GM21717 (cell line): ENCODE data around the gene ARAP2.

Experiments used
- ATAC-seq: cut with Tn5 transposase; IDR thresholded peaks from one replicate; pipeline ENCODE4 v1.9.1; 2021; ENCODE audit warnings: mild to moderate bottlenecking, moderate library complexity; ENCODE audit not compliant: unreplicated experiment

ARAP2 gene

GRCh38 chr4:36051634-36052033, 192.7 kb downstream of the ARAP2 start:
- no peak for ATAC-seq

- no peak for ATAC-seq
These were observed 198.3 kb downstream of the ARAP2 start for GRCh38 chr4:36046026-36046425.

GRCh38 chr4:36043901-36044300, 200.4 kb downstream of the ARAP2 start:
- no peak for ATAC-seq

GRCh38 chr4:36043241-36043640, 201.1 kb downstream of the ARAP2 start:
- no peak for ATAC-seq

GRCh38 chr4:36042122-36042970, 202.0 kb downstream of the ARAP2 start:
- no peak for ATAC-seq

GRCh38 chr4:36041340-36041739, 203.0 kb downstream of the ARAP2 start:
- ATAC-seq = no peak

- ATAC-seq = no peak
These were observed 205.3 kb downstream of the ARAP2 start for GRCh38 chr4:36039026-36039425.

- ATAC-seq = no peak
These were observed 205.8 kb downstream of the ARAP2 start for GRCh38 chr4:36038491-36038890.

GRCh38 chr4:36037127-36037526, 207.2 kb downstream of the ARAP2 start:
- no peak for ATAC-seq

GRCh38 chr4:36029951-36030350, 214.4 kb downstream of the ARAP2 start:
- no peak for ATAC-seq

- ATAC-seq = no peak
These were observed 217.1 kb downstream of the ARAP2 start for GRCh38 chr4:36027203-36027602.

- ATAC-seq = no peak
These were observed 217.9 kb downstream of the ARAP2 start for GRCh38 chr4:36026348-36026880.

GRCh38 chr4:36024901-36025660, 219.2 kb downstream of the ARAP2 start:
- ATAC-seq = no peak

GRCh38 chr4:36020351-36020750, 224.0 kb downstream of the ARAP2 start:
- ATAC-seq = no peak
